CD4-positive, CD25-positive, alpha-beta regulatory T cell (primary cell): ENCODE data around the gene SLC25A42. TPM values are rescaled to one million over a fixed set of nuclear protein-coding genes. Genes with fewer than 3 reads are reported as not detected.

Experiments
- ATAC-seq, 2 donors: fragments of 150-1000 bp; cut with Tn5 transposase; one replicate each; pipeline ENCODE4 v1.10.0; 2021; ENCODE audit warnings: low read depth in 2 of 2, moderate number of reproducible peaks in 2 of 2, moderate library complexity in 1 of 2
- DNase-seq, 3 donors: peaks; one replicate each; pipeline versions ENCODE4 v3.0.0 to v3.0.0-alpha.2; 2012 to 2022; ENCODE audit warnings: mixed read lengths in 1 of 3
- H3K27ac ChIP-seq: one replicate; pipeline ENCODE4 v1.7.0; 2013; ENCODE audit warnings: mild to moderate bottlenecking, low read length; ENCODE audit not compliant: insufficient read depth, poor library complexity, severe bottlenecking
- H3K27me3 ChIP-seq: one replicate; pipeline ENCODE4 v1.7.0; 2013; ENCODE audit warnings: low read length; ENCODE audit not compliant: control insufficient read depth, insufficient read depth
- H3K36me3 ChIP-seq: one replicate; pipeline ENCODE4 v1.7.0; 2013; ENCODE audit warnings: mild to moderate bottlenecking, low read length, moderate library complexity; ENCODE audit not compliant: control insufficient read depth, insufficient read depth
- H3K4me1 ChIP-seq: 2 replicates; pipeline ENCODE4 v1.7.0; 2013; ENCODE audit warnings: mild to moderate bottlenecking, low read length; ENCODE audit not compliant: insufficient read depth, control insufficient read depth, poor library complexity, severe bottlenecking
- H3K4me3 ChIP-seq: one replicate; pipeline ENCODE4 v1.7.0; 2013; ENCODE audit warnings: low read depth, mild to moderate bottlenecking, low read length, moderate library complexity
- H3K9me3 ChIP-seq, 2 experiments: 1 replicate in 1 of 2; 2 replicates in 1 of 2; pipeline ENCODE4 v1.7.0; 2013; ENCODE audit warnings: low read length in 2 of 2, mild to moderate bottlenecking in 1 of 2, moderate library complexity in 1 of 2; ENCODE audit not compliant: control insufficient read depth in 2 of 2
- H3K27ac Mint-ChIP-seq, 3 donors: one replicate each; pipeline ENCODE4 v1.8.0; 2020 to 2022; ENCODE audit warnings: mild to moderate bottlenecking in 3 of 3, mixed read lengths in 3 of 3, moderate library complexity in 2 of 3
- H3K27me3 Mint-ChIP-seq: one replicate; pipeline ENCODE4 v1.8.0; 2022; ENCODE audit warnings: mild to moderate bottlenecking, mixed read lengths
- H3K36me3 Mint-ChIP-seq: one replicate; pipeline ENCODE4 v1.8.0; 2020; ENCODE audit warnings: mixed read lengths
- H3K4me1 Mint-ChIP-seq, 4 donors: one replicate each; pipeline ENCODE4 v1.8.0; 2020 to 2022; ENCODE audit warnings: mixed read lengths in 4 of 4, mild to moderate bottlenecking in 1 of 4
- H3K4me3 Mint-ChIP-seq, 4 donors: one replicate each; pipeline ENCODE4 v1.8.0; 2020 to 2022; ENCODE audit warnings: mild to moderate bottlenecking in 4 of 4, mixed read lengths in 4 of 4, moderate library complexity in 3 of 4
- H3K9me3 Mint-ChIP-seq, 7 donors: one replicate each; pipeline ENCODE4 v1.8.0; 2020 to 2022; ENCODE audit warnings: mixed read lengths in 7 of 7, mild to moderate bottlenecking in 3 of 7, moderate library complexity in 2 of 7
- polyA plus RNA-seq, 4 donors: library from polyadenylated mRNA; unstranded; fragments of 300-500 nt; fragmentation: Illumina TruSeq; gene quantifications; one replicate each; pipeline ENCODE4 v1.2.3, GENCODE V29; 2021
- total RNA-seq: library from RNA; stranded (reverse); gene quantifications from one replicate; pipeline ENCODE4 v1.2.3, GENCODE V29; 2022

The SLC25A42 gene
- total and polyA plus RNA-seq, 5 donors from 2014 or later, result 10.4 to 32.2 (median 19.0) TPM

- Mint-ChIP-seq H3K9me3 (no peaks in the 10 kb centered on the region), H3K36me3 (peaks cover 21% of the 10 kb centered on the region), H3K4me3 (peak overlapping the region in 1 of 4 donors; percentile 24), H3K4me1 (peaks cover 8 to 25% (median 10%) of the 10 kb centered on the region in 4 donors), H3K27ac (peak overlapping the region; percentile 36 to 89 (median 60)), H3K27me3 (no peaks in the 10 kb centered on the region)
- Histone ChIP-seq H3K9me3 (no peaks in the 10 kb centered on the region), H3K27ac (no peak overlapping the region), H3K27me3 (no peaks in the 10 kb centered on the region), H3K36me3 (peaks cover 17% of the 10 kb centered on the region), H3K4me1 (peaks cover 7% of the 10 kb centered on the region), H3K4me3 (no peak overlapping the region)
- ATAC-seq (no peak), DNase-seq (no peak)
Measured at GRCh38 chr19:19040417-19040816, 23.4 kb upstream of the SLC25A42 start.

GRCh38 chr19:19042732-19043280, 21.0 kb upstream of the SLC25A42 start:
- ATAC-seq, result no peak
- H3K27me3 ChIP-seq, result no peaks in the 10 kb centered on the region
- Mint-ChIP-seq H3K27me3 (no peaks in the 10 kb centered on the region), H3K4me1 (peaks cover 8 to 17% (median 11%) of the 10 kb centered on the region in 4 donors), H3K36me3 (peaks cover 23% of the 10 kb centered on the region), H3K27ac (no peak overlapping the region), H3K9me3 (no peaks in the 10 kb centered on the region), H3K4me3 (no peak overlapping the region)
- H3K4me1 ChIP-seq, result peaks cover 7% of the 10 kb centered on the region
- H3K27ac ChIP-seq, result no peak overlapping the region
- H3K36me3 ChIP-seq, result peaks cover 17% of the 10 kb centered on the region
- no peak for DNase-seq
- no peaks in the 10 kb centered on the region for H3K9me3 ChIP-seq
- H3K4me3 ChIP-seq, result no peak overlapping the region

GRCh38 chr19:19043481-19043880, 20.3 kb upstream of the SLC25A42 start:
- no peaks in the 10 kb centered on the region for H3K27me3 ChIP-seq
- peaks cover 7% of the 10 kb centered on the region for H3K4me1 ChIP-seq
- peaks cover 23% of the 10 kb centered on the region for H3K36me3 Mint-ChIP-seq
- H3K27me3 Mint-ChIP-seq, result no peaks in the 10 kb centered on the region
- H3K36me3 ChIP-seq, result peaks cover 17% of the 10 kb centered on the region
- H3K4me3 Mint-ChIP-seq, result no peak overlapping the region
- DNase-seq (no peak), ATAC-seq (no peak)
- no peaks in the 10 kb centered on the region for H3K9me3 Mint-ChIP-seq
- H3K9me3 ChIP-seq, result no peaks in the 10 kb centered on the region
- no peak overlapping the region for H3K27ac ChIP-seq
- H3K27ac Mint-ChIP-seq, result no peak overlapping the region
- peaks cover 8 to 17% (median 11%) of the 10 kb centered on the region in 4 donors for H3K4me1 Mint-ChIP-seq
- H3K4me3 ChIP-seq, result no peak overlapping the region

- DNase-seq (no peak), ATAC-seq (no peak)
- no peaks in the 10 kb centered on the region for H3K9me3 ChIP-seq
- H3K27me3 ChIP-seq, result no peaks in the 10 kb centered on the region
- no peak overlapping the region for H3K27ac ChIP-seq
- Mint-ChIP-seq H3K27me3 (no peaks in the 10 kb centered on the region), H3K4me1 (peaks cover 8 to 17% (median 11%) of the 10 kb centered on the region in 4 donors), H3K27ac (no peak overlapping the region), H3K4me3 (no peak overlapping the region), H3K36me3 (peaks cover 23% of the 10 kb centered on the region), H3K9me3 (no peaks in the 10 kb centered on the region)
- no peak overlapping the region for H3K4me3 ChIP-seq
- H3K36me3 ChIP-seq, result peaks cover 18% of the 10 kb centered on the region
- peaks cover 7% of the 10 kb centered on the region for H3K4me1 ChIP-seq
Measured at GRCh38 chr19:19043881-19044280, 19.9 kb upstream of the SLC25A42 start.

GRCh38 chr19:19049406-19049805, 14.4 kb upstream of the SLC25A42 start:
- Mint-ChIP-seq H3K4me3 (no peak overlapping the region), H3K27ac (no peak overlapping the region), H3K27me3 (no peaks in the 10 kb centered on the region), H3K9me3 (no peaks in the 10 kb centered on the region), H3K4me1 (peaks cover 0 to 2% (median 0%) of the 10 kb centered on the region in 4 donors), H3K36me3 (peaks cover 18% of the 10 kb centered on the region)
- H3K9me3 ChIP-seq, result no peaks in the 10 kb centered on the region
- no peaks in the 10 kb centered on the region for H3K27me3 ChIP-seq
- no peak for ATAC-seq
- no peak for DNase-seq
- H3K27ac ChIP-seq, result no peak overlapping the region
- H3K4me1 ChIP-seq, result no peaks in the 10 kb centered on the region
- H3K36me3 ChIP-seq, result peaks cover 38% of the 10 kb centered on the region
- H3K4me3 ChIP-seq, result no peak overlapping the region

GRCh38 chr19:19050104-19050503, 13.7 kb upstream of the SLC25A42 start:
- no peaks in the 10 kb centered on the region for H3K9me3 Mint-ChIP-seq
- DNase-seq (no peak), ATAC-seq (no peak)
- H3K36me3 Mint-ChIP-seq, result peaks cover 14% of the 10 kb centered on the region
- Histone ChIP-seq H3K9me3 (no peaks in the 10 kb centered on the region), H3K36me3 (peaks cover 42% of the 10 kb centered on the region), H3K27me3 (no peaks in the 10 kb centered on the region), H3K27ac (no peak overlapping the region), H3K4me1 (no peaks in the 10 kb centered on the region), H3K4me3 (no peak overlapping the region)
- H3K27ac Mint-ChIP-seq, result no peak overlapping the region
- H3K27me3 Mint-ChIP-seq, result no peaks in the 10 kb centered on the region
- no peak overlapping the region for H3K4me3 Mint-ChIP-seq
- peaks cover 0 to 2% (median 0%) of the 10 kb centered on the region in 4 donors for H3K4me1 Mint-ChIP-seq

- Mint-ChIP-seq H3K9me3 (no peaks in the 10 kb centered on the region), H3K36me3 (peaks cover 12% of the 10 kb centered on the region), H3K27me3 (no peaks in the 10 kb centered on the region), H3K4me3 (no peak overlapping the region), H3K4me1 (peaks cover 0 to 2% (median 0%) of the 10 kb centered on the region in 4 donors), H3K27ac (no peak overlapping the region)
- H3K9me3 ChIP-seq, result no peaks in the 10 kb centered on the region
- DNase-seq (no peak), ATAC-seq (no peak)
- no peak overlapping the region for H3K4me3 ChIP-seq
- H3K27me3 ChIP-seq, result no peaks in the 10 kb centered on the region
- peaks cover 46% of the 10 kb centered on the region for H3K36me3 ChIP-seq
- no peak overlapping the region for H3K27ac ChIP-seq
- no peaks in the 10 kb centered on the region for H3K4me1 ChIP-seq
Measured at GRCh38 chr19:19050731-19051130, 13.1 kb upstream of the SLC25A42 start.

GRCh38 chr19:19051478-19052213, 12.1 kb upstream of the SLC25A42 start:
- DNase-seq (no peak), ATAC-seq (no peak)
- H3K9me3 ChIP-seq, result no peaks in the 10 kb centered on the region
- H3K36me3 ChIP-seq, result peaks cover 46% of the 10 kb centered on the region
- H3K27me3 Mint-ChIP-seq, result no peaks in the 10 kb centered on the region
- H3K27me3 ChIP-seq, result no peaks in the 10 kb centered on the region
- H3K4me1 ChIP-seq, result no peaks in the 10 kb centered on the region
- H3K4me1 Mint-ChIP-seq, result peaks cover 0 to 2% (median 0%) of the 10 kb centered on the region in 4 donors
- no peaks in the 10 kb centered on the region for H3K9me3 Mint-ChIP-seq
- H3K36me3 Mint-ChIP-seq, result peaks cover 9% of the 10 kb centered on the region
- no peak overlapping the region for H3K27ac ChIP-seq
- H3K4me3 ChIP-seq, result no peak overlapping the region
- no peak overlapping the region for H3K4me3 Mint-ChIP-seq
- H3K27ac Mint-ChIP-seq, result no peak overlapping the region
